OCI-LY7 (cell line): ENCODE results near the gene NDUFB3. TPM values are rescaled to one million over a fixed set of nuclear protein-coding genes. Genes with fewer than 3 reads are reported as not detected.

Experiments used
- BruUV-seq: library from RNA; stranded (reverse); fragments of 400-500 nt; replicated peaks from 2 replicates; lab custom pipeline; 2021; lab: Mats Ljungman, UMichigan
- CTCF ChIA-PET: fragments of 300-600 bp; sonication (Branson Sonifier 250); formaldehyde crosslinking; loops from one replicate; lab custom pipeline; 2022; ENCODE audit warnings: antibody characterized with exemption; ENCODE audit not compliant: unreplicated experiment; lab: Charles Lee
- POLR2A ChIA-PET: fragments of 300-600 bp; sonication (Branson Sonifier 250); formaldehyde crosslinking; loops from one replicate; lab custom pipeline; 2022; ENCODE audit warnings: antibody characterized with exemption; lab: Charles Lee
- DNase-seq: peaks from one replicate; pipeline ENCODE4 v3.0.0-alpha.2; 2015; ENCODE audit warnings: low spot score
- H2AFZ ChIP-seq: fragments of 200-600 bp; sonication (generic), shearing (Covaris generic); 2 replicates; pipeline ENCODE4 v1.6.1; 2014; ENCODE audit warnings: mild to moderate bottlenecking, antibody characterized with exemption, low read length, moderate library complexity
- H3K27ac ChIP-seq: fragments of 200-600 bp; sonication (generic); 2 replicates; pipeline ENCODE4 v1.5.1; 2014; ENCODE audit warnings: mixed run types, low read depth, mild to moderate bottlenecking, moderate library complexity, low read length, inconsistent platforms; ENCODE audit not compliant: poor library complexity, severe bottlenecking
- H3K36me3 ChIP-seq: fragments of 200-600 bp; sonication (generic); 2 replicates; pipeline ENCODE4 v1.6.1; 2014; ENCODE audit warnings: mild to moderate bottlenecking, antibody characterized with exemption, low read length, moderate library complexity, mixed read lengths; ENCODE audit not compliant: insufficient read depth
- H3K4me1 ChIP-seq: fragments of 200-600 bp; sonication (generic); 2 replicates; pipeline ENCODE4 v1.5.1; 2014; ENCODE audit warnings: mild to moderate bottlenecking, low read length; ENCODE audit not compliant: insufficient read depth, poor library complexity, severe bottlenecking
- H3K4me2 ChIP-seq: fragments of 200-600 bp; sonication (generic); 2 replicates; pipeline ENCODE4 v1.6.1; 2014; ENCODE audit warnings: mild to moderate bottlenecking, low read length
- H3K4me3 ChIP-seq: fragments of 200-600 bp; sonication (generic); 2 replicates; pipeline ENCODE4 v1.5.1; 2014; ENCODE audit warnings: mild to moderate bottlenecking, low read depth, low read length; ENCODE audit not compliant: poor library complexity, severe bottlenecking
- H3K79me2 ChIP-seq: fragments of 200-600 bp; sonication (generic); 2 replicates; pipeline ENCODE4 v1.6.1; 2016; ENCODE audit warnings: low read depth, mild to moderate bottlenecking, low read length, moderate library complexity, mixed read lengths; ENCODE audit not compliant: insufficient read depth
- H3K9me2 ChIP-seq: fragments of 200-600 bp; sonication (generic); 2 replicates; pipeline ENCODE4 v1.6.1; 2016; ENCODE audit warnings: mild to moderate bottlenecking, low read length, mixed read lengths; ENCODE audit not compliant: insufficient read depth
- H3K9me3 ChIP-seq: fragments of 200-600 bp; sonication (generic); 2 replicates; pipeline ENCODE4 v1.6.1; 2014; ENCODE audit warnings: mild to moderate bottlenecking, mixed run types, low read length, mixed read lengths
- H4K20me1 ChIP-seq: fragments of 200-600 bp; sonication (generic); 2 replicates; pipeline ENCODE4 v1.6.1; 2014; ENCODE audit warnings: mild to moderate bottlenecking, antibody characterized with exemption, low read length, moderate library complexity, mixed read lengths; ENCODE audit not compliant: insufficient read depth
- CTCF ChIP-seq: fragments of 200-600 bp; sonication (generic); conservative IDR thresholded peaks from 2 replicates; pipeline ENCODE4 v1.5.1; 2014; ENCODE audit warnings: mild to moderate bottlenecking, antibody characterized with exemption, low read length, moderate library complexity, mixed read lengths
- EZH2phosphoT487 ChIP-seq: fragments of 200-600 bp; sonication (generic); IDR thresholded peaks from 2 replicates; pipeline ENCODE4 v1.6.1; 2018; ENCODE audit warnings: low read depth, borderline replicate concordance, mild to moderate bottlenecking, mixed run types, antibody characterized with exemption, low read length, moderate library complexity, mixed read lengths
- intact Hi-C: fragments of 100-400 bp; cut with micrococcal nuclease; formaldehyde crosslinking; loops from one replicate; pipeline ENCODE4 v1.10.0; 2022; ENCODE audit not compliant: unreplicated experiment
- total RNA-seq, 2 experiments: library from RNA; depleted of rRNA in 1 of 2; stranded (reverse); fragments of >200 nt in 1 of 2; shearing (Covaris generic) in 1 of 2; gene quantifications; 2 replicates each; pipeline ENCODE4 v1.2.3, GENCODE V29; 2014 to 2022

Gene NDUFB3
- total RNA-seq, 2 experiments from 2014 or later = 90.5 to 115 TPM

- no peak overlapping the region for H3K4me2 ChIP-seq
- no peak overlapping the region for H3K27ac ChIP-seq
- TF ChIP-seq CTCF = no peak
- no peak for TF ChIP-seq EZH2phosphoT487
Observed at GRCh38 chr2:201057715-201058248, 14.0 kb upstream of the NDUFB3 start.

GRCh38 chr2:201058914-201059313, 12.9 kb upstream of the NDUFB3 start:
- Histone ChIP-seq H3K36me3 (peaks cover 37% of the 10 kb centered on the region), H3K4me2 (no peak overlapping the region), H3K4me3 (no peak overlapping the region), H3K9me2 (no peaks in the 10 kb centered on the region), H3K79me2 (peaks cover 64% of the 10 kb centered on the region; the same call in 1 of the 2 replicates), H3K9me3 (no peaks in the 10 kb centered on the region), H4K20me1 (no peaks in the 10 kb centered on the region), H2AFZ (no peak overlapping the region), H3K27ac (no peak overlapping the region), H3K4me1 (peaks cover 14% of the 10 kb centered on the region)
- intact Hi-C loops = no loop called here
- TF ChIP-seq CTCF = no peak
- TF ChIP-seq EZH2phosphoT487 = no peak
- no TSS peak for BruUV-seq
- ChIA-PET POLR2A (interaction anchor here (1.3 kb wide), 1 partner anchor 9 kb away, joined by 4 read pairs; no protein-coding TSS in a partner anchor), CTCF (interaction anchor here (0.6 kb wide), 1 partner anchor 10 kb away, joined by 3 read pairs; no protein-coding TSS in a partner anchor)
- DNase-seq = no peak

More at GRCh38 chr2:201057715-201058248, 14.0 kb upstream of the NDUFB3 start:
- H3K9me2 ChIP-seq = no peaks in the 10 kb centered on the region
- H2AFZ ChIP-seq = no peak overlapping the region
- H3K9me3 ChIP-seq = no peaks in the 10 kb centered on the region
- intact Hi-C loops = no loop called here
- no peak for DNase-seq
- ChIA-PET CTCF (no interaction called here), POLR2A (interaction anchor here (1.2 to 1.4 kb wide), 3 partner anchors 11 to 123 kb away, joined by 3 to 9 read pairs (median 4); no protein-coding TSS in a partner anchor)
- H3K4me3 ChIP-seq = no peak overlapping the region
- H3K4me1 ChIP-seq = peaks cover 14% of the 10 kb centered on the region
- H3K79me2 ChIP-seq = peaks cover 64% of the 10 kb centered on the region; the same call in 1 of the 2 replicates
- peaks cover 44% of the 10 kb centered on the region for H3K36me3 ChIP-seq
- no peaks in the 10 kb centered on the region for H4K20me1 ChIP-seq
- BruUV-seq = no TSS peak
